ENCODE results near the gene FANCD2.
"Not testable (repeated sequence)": the region's sequence is repeated elsewhere in the genome, so short reads cannot be mapped to it uniquely, and the experiment has no call there.

The FANCD2 gene

DNA sequence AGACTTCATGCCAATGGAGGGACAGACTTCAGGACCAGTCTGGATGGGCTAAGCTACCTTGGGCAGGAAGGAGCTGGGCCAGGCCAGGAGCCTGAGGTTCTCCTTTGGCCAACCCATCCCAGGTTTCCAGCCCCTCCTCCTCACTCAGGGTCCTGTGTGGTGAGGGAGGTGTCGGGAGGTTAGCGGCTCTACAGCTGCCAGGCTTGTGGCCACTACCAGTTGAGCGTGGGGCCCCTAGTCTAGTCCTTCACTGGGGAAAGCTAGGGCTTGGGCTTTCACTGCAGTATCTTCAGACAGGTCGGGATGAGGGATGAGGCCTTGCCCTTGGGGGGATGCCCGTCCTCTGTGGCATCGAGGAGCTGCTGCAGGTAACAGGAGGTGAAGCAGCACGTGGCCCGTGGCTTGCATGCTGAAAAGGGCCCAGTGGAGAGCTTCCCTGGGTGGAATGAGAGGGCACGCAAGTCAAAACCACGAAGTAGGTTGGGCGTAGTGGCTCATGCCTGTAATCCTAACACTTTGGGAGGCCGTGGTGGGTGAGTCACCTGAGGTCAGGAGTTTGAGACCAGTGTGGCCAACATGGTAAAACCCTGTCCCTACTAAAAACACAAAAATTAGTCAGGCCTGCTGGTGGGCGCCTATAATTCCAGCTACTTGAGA lies 8.5 kb upstream of the FANCD2 start:
- no peak for DNase-seq

DNA sequence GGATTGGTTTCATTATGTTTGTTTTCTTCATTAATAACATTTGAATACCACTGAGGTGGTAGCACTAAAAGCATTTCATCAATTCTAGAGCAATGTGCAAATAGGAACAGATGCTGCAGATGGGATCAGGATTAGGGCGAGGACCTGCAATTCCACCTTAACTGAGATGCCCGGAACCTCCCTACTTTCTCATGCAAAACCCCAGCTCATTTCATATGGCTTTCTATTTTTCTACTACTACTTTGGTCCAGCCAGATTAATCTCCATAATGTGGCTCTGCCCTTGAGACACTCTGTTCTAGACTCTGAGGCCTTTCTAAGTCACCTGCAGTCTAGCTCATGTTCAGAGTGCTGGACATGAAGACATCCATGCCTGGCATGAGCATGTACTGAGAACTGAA lies 7.4 kb upstream of the FANCD2 start:
- not testable (repeated sequence) for DNase-seq

DNA sequence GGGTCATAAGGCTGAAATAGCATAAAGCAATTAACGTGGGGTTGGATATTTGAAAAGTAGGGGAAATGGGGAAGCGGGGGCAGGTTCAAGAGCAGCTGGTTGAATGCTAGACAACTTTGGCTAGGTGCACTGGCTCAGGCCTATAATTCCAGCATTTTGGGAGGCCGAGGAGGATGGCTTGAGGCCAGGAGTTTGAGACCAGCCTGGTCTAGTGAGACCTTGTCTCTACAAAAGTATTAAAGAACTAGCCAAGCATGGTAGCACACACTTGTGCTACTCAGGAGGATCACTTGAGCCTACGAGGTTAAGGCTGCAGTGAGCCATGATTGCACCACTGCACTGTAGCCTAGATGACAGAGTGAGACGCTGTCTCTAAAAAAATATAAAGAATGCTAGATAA lies 6.9 kb upstream of the FANCD2 start:
- no peak for DNase-seq

DNA sequence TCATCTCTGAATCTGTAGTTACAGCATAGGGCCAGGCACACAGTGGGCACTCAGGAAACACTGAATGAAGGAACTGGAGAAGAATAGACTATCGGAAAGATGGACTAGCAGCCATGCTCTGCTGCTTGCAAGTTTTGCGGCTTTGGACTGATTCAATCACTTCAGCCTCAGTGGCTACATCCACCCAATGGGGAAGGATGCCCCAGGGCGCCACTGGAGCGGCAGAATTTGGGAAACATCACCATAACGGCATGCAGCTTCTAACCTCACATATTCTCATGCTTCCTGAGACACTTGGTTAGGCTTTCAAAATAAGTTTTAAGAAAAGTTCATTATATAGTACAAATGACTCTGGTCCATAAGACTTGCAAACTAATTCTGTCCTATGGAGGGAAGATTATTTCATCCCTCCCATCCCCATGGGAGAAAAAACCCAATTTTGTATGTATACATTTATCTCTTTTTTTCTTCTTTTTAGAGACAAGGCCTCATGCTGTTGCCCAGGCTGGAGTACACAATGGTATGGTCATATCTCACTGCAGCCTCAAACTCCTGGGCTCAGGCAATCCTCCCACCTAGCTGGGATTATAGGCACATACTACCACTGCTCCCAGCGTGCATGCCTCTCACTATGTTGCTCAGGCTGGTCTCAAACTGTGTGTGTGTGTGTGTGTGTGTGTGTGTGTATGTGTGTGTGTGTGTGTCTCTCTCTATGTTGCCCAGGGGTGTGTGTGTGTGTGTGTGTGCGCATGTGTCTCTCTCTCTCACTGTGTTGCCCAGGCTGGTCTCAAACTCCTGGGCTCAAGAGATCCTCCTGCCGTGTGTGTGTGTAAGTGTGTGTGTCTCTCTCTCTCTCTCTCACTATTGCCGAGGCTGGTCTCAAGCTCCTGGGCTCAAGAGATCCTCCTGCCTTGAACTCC lies 4.1 kb upstream of the FANCD2 start:
- DNase-seq, result no peak

DNA sequence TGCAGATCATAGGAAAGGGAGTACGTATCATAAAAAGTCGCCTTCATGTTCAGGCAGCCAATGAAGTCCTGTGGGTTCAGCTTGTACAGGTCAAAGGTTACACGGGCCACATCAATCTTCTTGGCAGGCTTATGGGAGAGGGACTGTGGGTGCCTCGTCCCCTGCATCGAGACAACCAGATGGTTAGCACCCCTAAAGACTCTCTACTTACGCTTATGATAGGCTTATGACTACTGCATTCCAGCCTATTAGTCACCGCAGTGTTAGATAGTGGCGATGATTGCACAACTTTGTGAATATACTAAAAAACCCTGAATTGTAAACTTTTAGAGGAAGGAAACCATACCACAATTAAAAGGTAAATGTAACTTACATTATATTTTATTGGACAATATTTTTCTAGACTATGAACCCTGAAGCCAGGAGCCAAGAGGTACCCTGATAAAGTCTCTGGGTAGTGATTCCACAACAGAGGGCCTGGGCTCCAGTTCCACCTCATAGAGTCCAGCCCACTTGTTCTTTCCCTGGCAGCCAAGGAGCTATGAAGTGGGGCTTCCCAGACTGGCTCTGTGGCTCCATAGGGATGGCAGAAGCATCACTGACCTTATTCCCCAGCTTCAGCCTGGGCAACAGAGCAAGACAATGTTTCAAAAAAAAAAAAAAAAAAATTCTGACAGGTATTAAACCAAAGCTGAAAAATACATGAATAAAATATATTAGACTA lies 2.5 kb upstream of the FANCD2 start:
- peak; percentile 46 for DNase-seq

GRCh38 chr3:10025205-10026083 lies 793 bp upstream of the FANCD2 start:
- no peak for DNase-seq

DNA sequence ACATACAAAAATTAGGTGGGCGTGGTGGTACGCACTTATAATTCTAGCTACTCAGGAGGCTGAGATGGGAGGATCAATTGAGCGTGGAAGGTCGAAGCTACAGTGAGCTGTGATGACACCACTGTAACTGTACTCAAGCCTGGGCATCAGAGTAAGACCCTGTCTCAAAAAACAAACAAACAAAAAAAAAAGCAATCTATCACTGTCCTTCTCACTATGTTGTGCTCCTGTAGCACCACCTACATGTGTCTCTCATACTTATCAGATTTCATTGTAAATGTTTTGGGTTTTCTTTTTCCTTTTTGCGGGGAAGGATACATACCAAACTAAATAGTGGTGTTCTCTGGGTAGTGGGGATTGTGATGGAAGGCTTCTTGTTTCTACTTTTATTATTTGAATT lies 14.8 kb downstream of the FANCD2 start:
- no peak for DNase-seq

- no peak for DNase-seq
These were observed 21.6 kb downstream of the FANCD2 start for GRCh38 chr3:10047876-10048275.

DNA sequence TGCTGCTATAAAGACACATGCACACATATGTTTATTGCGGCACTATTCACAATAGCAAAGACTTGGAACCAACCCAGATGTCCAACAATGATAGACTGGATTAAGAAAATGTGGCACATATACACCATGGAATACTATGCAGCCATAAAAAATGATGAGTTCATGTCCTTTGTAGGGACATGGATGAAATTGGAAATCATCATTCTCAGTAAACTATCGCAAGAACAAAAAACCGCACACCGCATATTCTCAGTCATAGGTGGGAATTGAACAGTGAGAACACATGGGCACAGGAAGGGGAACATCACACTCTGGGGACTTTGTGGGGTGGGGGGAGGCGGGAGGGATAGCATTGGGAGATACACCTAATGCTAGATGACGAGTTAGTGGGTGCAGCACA lies 26.8 kb downstream of the FANCD2 start:
- DNase-seq, result not testable (repeated sequence)

- no peak for DNase-seq
These were observed 28.9 kb downstream of the FANCD2 start for GRCh38 chr3:10055097-10055496.

DNA sequence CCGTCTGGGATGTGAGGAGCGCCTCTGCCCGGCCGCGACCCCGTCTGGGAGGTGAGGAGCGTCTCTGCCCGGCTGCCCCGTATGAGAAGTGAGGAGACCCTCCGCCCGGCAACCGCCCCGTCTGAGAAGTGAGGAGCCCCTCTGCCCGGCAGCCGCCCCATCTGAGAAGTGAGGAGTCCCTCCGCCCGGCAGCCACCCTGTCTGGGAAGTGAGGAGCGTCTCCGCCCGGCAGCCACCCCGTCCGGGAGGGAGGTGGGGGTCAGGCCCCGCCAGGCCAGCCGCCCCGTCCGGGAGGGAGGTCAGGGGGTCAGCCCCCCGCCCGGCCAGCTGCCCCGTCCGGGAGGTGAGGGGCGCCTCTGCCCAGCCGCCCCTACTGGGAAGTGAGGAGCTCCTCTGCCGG lies 43.8 kb downstream of the FANCD2 start:
- not testable (repeated sequence) for DNase-seq

DNA sequence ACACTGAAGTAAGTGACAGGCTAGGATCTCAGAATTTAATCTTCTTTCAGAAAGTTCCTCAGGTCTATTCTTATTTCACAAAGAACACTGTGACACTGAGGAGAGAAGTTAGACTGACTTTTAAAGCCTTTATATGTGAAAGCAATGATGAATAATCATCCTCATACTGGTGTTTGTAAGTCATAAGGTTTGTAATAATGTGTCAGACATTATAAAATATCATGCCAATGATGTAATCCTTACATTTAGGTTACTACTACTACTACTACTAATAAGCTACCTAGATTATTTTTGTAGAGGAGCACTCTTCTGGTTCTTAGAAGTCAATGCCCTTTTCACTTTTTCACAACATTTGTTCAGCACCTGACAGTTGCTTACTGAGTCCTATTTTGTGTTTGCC lies 48.4 kb downstream of the FANCD2 start:
- DNase-seq, result no peak

GRCh38 chr3:10081871-10082270 lies 55.6 kb downstream of the FANCD2 start:
- DNase-seq, result no peak

DNA sequence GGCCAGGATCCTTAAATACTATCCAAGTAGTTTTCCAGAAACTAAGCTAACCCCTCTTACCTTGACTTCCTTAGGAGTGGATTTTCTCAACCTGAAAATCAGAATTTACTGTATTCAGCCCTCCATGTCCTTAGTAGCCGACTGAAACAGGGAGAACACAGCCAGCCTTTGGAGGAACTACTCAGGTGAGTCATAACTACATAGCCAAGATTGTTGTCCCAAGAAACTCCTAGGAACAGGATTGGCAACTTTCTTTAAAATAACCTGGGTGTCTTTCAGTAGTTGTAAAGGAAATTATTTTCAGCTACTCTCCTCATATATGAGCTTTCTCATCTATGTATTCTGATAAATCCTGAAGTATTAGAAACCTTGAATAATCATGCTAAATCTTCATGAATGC lies 59.5 kb downstream of the FANCD2 start:
- DNase-seq, result no peak

GRCh38 chr3:10088256-10088655 lies 62.0 kb downstream of the FANCD2 start:
- no peak for DNase-seq

- no peak for DNase-seq
These were observed 63.9 kb downstream of the FANCD2 start for GRCh38 chr3:10090179-10090578.

DNA sequence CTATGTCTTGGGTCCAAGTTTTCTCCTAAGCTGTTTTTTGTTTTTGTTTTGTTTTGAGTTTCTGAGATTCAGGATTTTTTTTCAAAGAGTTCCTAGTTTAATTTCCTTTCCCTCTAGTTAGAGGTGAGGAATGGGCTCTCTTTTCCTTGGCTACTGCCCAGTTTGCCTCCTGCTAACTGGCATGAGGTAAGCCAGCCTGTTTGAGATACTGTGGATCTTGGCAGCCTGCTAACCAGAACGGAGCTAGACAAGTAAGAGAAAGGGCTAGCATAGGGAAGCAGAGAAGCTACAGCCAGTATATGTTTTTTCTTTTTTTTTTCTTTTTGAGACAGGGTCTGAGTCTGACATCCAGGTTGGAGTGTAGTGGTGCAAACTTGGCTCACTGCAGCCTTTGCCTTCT lies 64.5 kb downstream of the FANCD2 start:
- not testable (repeated sequence) for DNase-seq

DNA sequence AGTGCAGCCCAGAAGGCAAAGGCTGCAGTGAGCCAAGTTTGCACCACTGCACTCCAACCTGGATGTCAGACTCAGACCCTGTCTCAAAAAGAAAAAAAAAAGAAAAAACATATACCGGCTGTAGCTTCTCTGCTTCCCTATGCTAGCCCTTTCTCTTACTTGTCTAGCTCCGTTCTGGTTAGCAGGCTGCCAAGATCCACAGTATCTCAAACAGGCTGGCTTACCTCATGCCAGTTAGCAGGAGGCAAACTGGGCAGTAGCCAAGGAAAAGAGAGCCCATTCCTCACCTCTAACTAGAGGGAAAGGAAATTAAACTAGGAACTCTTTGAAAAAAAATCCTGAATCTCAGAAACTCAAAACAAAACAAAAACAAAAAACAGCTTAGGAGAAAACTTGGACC lies 65.2 kb downstream of the FANCD2 start:
- not testable (repeated sequence) for DNase-seq

- no peak for DNase-seq
These were observed 67.4 kb downstream of the FANCD2 start for GRCh38 chr3:10093678-10094077.

- DNase-seq, result no peak
These were observed 72.8 kb downstream of the FANCD2 start for GRCh38 chr3:10099041-10099440.

DNA sequence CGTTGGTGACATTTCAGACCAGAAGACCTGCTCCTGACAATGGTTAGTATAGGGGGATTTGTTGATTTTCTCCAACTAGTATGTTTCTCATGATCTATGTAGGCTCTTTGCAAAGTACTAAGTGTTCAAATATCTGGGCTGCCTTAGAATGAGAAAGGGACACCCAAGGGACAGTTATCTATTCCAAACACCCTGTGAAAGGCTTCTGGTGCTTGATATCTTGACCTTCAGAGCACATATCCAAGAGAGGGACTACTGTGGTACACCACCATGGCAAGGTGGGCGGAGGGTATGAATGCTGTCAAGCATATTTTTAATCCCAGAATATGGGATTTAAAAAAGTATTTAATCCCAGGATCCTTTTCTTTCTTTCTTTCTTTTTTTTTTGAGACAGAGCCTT lies 80.7 kb downstream of the FANCD2 start:
- no peak for DNase-seq

DNA sequence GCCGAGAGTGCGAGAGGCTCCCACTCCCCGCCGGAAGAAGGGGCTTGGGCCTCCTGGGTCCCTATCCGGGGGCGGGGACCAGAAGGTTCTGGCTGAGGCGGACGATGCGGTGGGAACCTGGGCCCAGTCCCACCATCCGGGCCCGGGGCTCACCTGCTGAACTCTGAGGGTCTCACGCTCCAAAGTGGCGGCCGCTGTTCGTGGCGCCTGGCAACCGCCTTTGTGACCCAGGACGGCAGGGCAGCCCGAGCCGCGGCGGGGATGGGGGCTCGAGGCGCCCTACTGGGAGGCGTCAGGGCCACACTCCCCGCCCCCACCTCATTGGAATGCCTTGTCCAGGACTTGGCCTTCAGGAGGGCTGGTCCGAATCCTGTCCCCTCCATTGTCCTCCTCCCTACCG lies 81.9 kb downstream of the FANCD2 start, which contains the start of gene FANCD2OS:
Gene FANCD2OS (minus strand): TSS at position 165 of the 400 bp plus-strand sequence. CDS start 3,481 bp downstream, outside the sequence.
- DNase-seq, result no peak

Measured in amniotic stem cell (primary cell).